Osteocyte (in vitro differentiated cells): Measurements from ENCODE around the gene HSPB7. TPM values are rescaled to one million over a fixed set of nuclear protein-coding genes. Genes with fewer than 3 reads are reported as not detected.

Experiments used
- DNase-seq: peaks from one replicate; pipeline ENCODE4 v3.0.0; 2021; ENCODE audit warnings: mixed read lengths; ENCODE audit not compliant: unreplicated experiment; ENCODE audit errors: extremely low spot score
- H3K27ac Mint-ChIP-seq: one replicate; pipeline ENCODE4 v1.8.0; 2021; ENCODE audit warnings: mild to moderate bottlenecking, mixed read lengths; ENCODE audit not compliant: unreplicated experiment
- H3K27me3 Mint-ChIP-seq: one replicate; pipeline ENCODE4 v1.8.0; 2021; ENCODE audit warnings: mixed read lengths; ENCODE audit not compliant: unreplicated experiment
- H3K36me3 Mint-ChIP-seq: one replicate; pipeline ENCODE4 v1.8.0; 2021; ENCODE audit warnings: mixed read lengths; ENCODE audit not compliant: unreplicated experiment
- H3K4me1 Mint-ChIP-seq: one replicate; pipeline ENCODE4 v1.8.0; 2021; ENCODE audit warnings: mixed read lengths; ENCODE audit not compliant: unreplicated experiment
- H3K4me3 Mint-ChIP-seq: one replicate; pipeline ENCODE4 v1.8.0; 2021; ENCODE audit warnings: mild to moderate bottlenecking, moderate library complexity, mixed read lengths; ENCODE audit not compliant: unreplicated experiment
- H3K9me3 Mint-ChIP-seq: one replicate; pipeline ENCODE4 v1.8.0; 2021; ENCODE audit warnings: mixed read lengths; ENCODE audit not compliant: unreplicated experiment
- CTCF ChIP-seq: fragments of 200-600 bp; sonication (generic); IDR thresholded peaks from 2 replicates; pipeline ENCODE4 v1.5.0; 2021; ENCODE audit warnings: antibody characterized with exemption, mild to moderate bottlenecking, moderate library complexity
- total RNA-seq: library from RNA; stranded (reverse); gene quantifications from 2 replicates; pipeline ENCODE4 v1.2.1, GENCODE V29; 2021

Gene HSPB7
- total RNA-seq, 1 donor from 2014 or later: 4.2 TPM

- Mint-ChIP-seq H3K9me3 (no peaks in the 10 kb centered on the region), H3K27me3 (no peaks in the 10 kb centered on the region), H3K4me3 (no peak overlapping the region), H3K4me1 (peaks cover 50% of the 10 kb centered on the region), H3K36me3 (no peaks in the 10 kb centered on the region), H3K27ac (peak overlapping the region; percentile 84)
- no peak for DNase-seq
- TF ChIP-seq CTCF: no peak
Observed at GRCh38 chr1:16013220-16013907, 4.5 kb downstream of the HSPB7 start.

- no peak for TF ChIP-seq CTCF
- H3K4me3 Mint-ChIP-seq: no peak overlapping the region
- no peaks in the 10 kb centered on the region for H3K27me3 Mint-ChIP-seq
- H3K9me3 Mint-ChIP-seq: no peaks in the 10 kb centered on the region
- no peak overlapping the region for H3K27ac Mint-ChIP-seq
- DNase-seq: no peak
- peaks cover 43% of the 10 kb centered on the region for H3K4me1 Mint-ChIP-seq
- no peaks in the 10 kb centered on the region for H3K36me3 Mint-ChIP-seq
Observed at GRCh38 chr1:16012590-16013219, 5.1 kb downstream of the HSPB7 start.

DNA sequence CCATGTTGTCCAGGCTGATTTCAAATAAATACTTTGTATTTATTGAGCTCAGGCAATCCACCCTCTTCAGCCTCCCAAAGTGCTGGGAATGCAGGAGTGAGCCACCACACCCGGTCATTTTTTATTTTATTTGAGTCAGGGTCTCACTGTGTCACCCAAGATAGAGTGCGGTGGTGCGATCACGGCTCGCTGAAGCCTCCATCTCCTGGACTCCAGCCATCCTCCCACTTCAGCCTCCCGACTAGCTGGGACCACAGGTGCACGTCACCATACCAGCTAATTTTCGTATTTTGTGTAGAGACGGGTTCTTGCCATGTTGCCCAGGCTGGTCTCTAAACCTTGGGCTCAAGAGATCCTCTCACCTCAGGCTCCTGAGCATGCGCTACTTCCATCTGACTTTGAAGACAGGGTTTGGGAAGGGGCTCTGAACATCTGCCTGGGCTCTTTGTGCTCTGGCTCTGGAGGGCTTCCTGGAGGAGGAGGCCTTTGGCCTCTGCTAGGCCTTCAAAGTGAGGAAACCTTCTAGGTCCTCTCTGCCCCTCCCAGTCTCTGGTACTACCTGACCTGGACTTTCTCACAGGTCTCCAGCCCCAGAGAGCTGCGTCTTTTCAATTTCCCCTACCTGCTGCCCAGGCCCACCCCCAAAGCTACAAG, 5.8 kb downstream of the HSPB7 start:
- Mint-ChIP-seq H3K36me3 (no peaks in the 10 kb centered on the region), H3K27ac (no peak overlapping the region), H3K9me3 (no peaks in the 10 kb centered on the region), H3K4me3 (no peak overlapping the region), H3K4me1 (peaks cover 38% of the 10 kb centered on the region), H3K27me3 (no peaks in the 10 kb centered on the region)
- TF ChIP-seq CTCF: no peak
- DNase-seq: no peak

GRCh38 chr1:16010837-16011236, 7.0 kb downstream of the HSPB7 start:
- Mint-ChIP-seq H3K36me3 (no peaks in the 10 kb centered on the region), H3K9me3 (no peaks in the 10 kb centered on the region), H3K27ac (no peak overlapping the region), H3K4me3 (no peak overlapping the region), H3K4me1 (peaks cover 40% of the 10 kb centered on the region), H3K27me3 (no peaks in the 10 kb centered on the region)
- no peak for TF ChIP-seq CTCF
- DNase-seq: no peak

- DNase-seq: no peak
- Mint-ChIP-seq H3K4me1 (peaks cover 29% of the 10 kb centered on the region), H3K27ac (peak overlapping the region; percentile 46), H3K36me3 (no peaks in the 10 kb centered on the region), H3K4me3 (no peak overlapping the region), H3K27me3 (no peaks in the 10 kb centered on the region), H3K9me3 (no peaks in the 10 kb centered on the region)
- no peak for TF ChIP-seq CTCF
Observed at GRCh38 chr1:16009678-16010077, 8.2 kb downstream of the HSPB7 start.
